HepG2 (cell line): ENCODE data around the gene NRL. TPM values are rescaled to one million over a fixed set of nuclear protein-coding genes. Genes with fewer than 3 reads are reported as not detected.

ENCODE experiments used
- ATRX ChIP-seq: sonication (generic); formaldehyde crosslinking; IDR thresholded peaks from 2 replicates; pipeline ENCODE4 v1.4.0; 2020; ENCODE audit warnings: missing genetic modification reagents, borderline replicate concordance
- BRD4 ChIP-seq: sonication (generic); formaldehyde crosslinking; IDR thresholded peaks from 2 replicates; pipeline ENCODE4 v1.4.0; 2020; ENCODE audit warnings: missing genetic modification reagents
- EP300 ChIP-seq, 3 experiments: sonication (generic) in 1 of 3; formaldehyde crosslinking in 1 of 3; IDR thresholded peaks; 2 replicates each; pipeline versions ENCODE4 v1.5.1 to v1.6.1; 2011 to 2020; ENCODE audit warnings: low read depth in 2 of 3, low read length in 2 of 3, borderline replicate concordance in 1 of 3, improper control_type of control experiment in 1 of 3, mild to moderate bottlenecking in 1 of 3, missing genetic modification reagents in 1 of 3, moderate library complexity in 1 of 3
- FOSL1 ChIP-seq: sonication (generic); formaldehyde crosslinking; IDR thresholded peaks from 2 replicates; pipeline ENCODE4 v1.9.0; 2021; ENCODE audit warnings: missing genetic modification reagents, borderline replicate concordance
- GZF1 ChIP-seq: sonication (generic); formaldehyde crosslinking; IDR thresholded peaks from 2 replicates; pipeline ENCODE4 v1.5.1; 2020; ENCODE audit warnings: mild to moderate bottlenecking, missing genetic modification reagents
- HNRNPH1 ChIP-seq: fragments of 200-400 bp; formaldehyde crosslinking; optimal IDR thresholded peaks from 2 replicates; pipeline ENCODE3; 2017; ENCODE audit warnings: mild to moderate bottlenecking, low read depth, low read length
- HOXA5 ChIP-seq: sonication (generic); formaldehyde crosslinking; IDR thresholded peaks from 2 replicates; pipeline ENCODE4 v1.4.0; 2020; ENCODE audit warnings: missing genetic modification reagents
- IRX3 ChIP-seq: sonication (generic); formaldehyde crosslinking; IDR thresholded peaks from 2 replicates; pipeline ENCODE4 v1.8.1; 2023; ENCODE audit warnings: mild to moderate bottlenecking, low read depth, missing genetic modification reagents, borderline replicate concordance
- JUN ChIP-seq: sonication (generic); formaldehyde crosslinking; IDR thresholded peaks from 2 replicates; pipeline ENCODE4 v1.4.0; 2020; ENCODE audit warnings: mild to moderate bottlenecking, missing genetic modification reagents
- JUNB ChIP-seq: sonication (generic); formaldehyde crosslinking; IDR thresholded peaks from 2 replicates; pipeline ENCODE4 v1.8.0; 2022; ENCODE audit warnings: missing genetic modification reagents, mild to moderate bottlenecking, borderline replicate concordance
- KLF13 ChIP-seq: sonication (generic); formaldehyde crosslinking; IDR thresholded peaks from 2 replicates; pipeline ENCODE4 v1.4.0; 2020; ENCODE audit warnings: mild to moderate bottlenecking, missing genetic modification reagents
- LRRFIP1 ChIP-seq: sonication (generic); formaldehyde crosslinking; conservative IDR thresholded peaks from 2 replicates; pipeline ENCODE4 v1.4.0; 2020; ENCODE audit warnings: missing genetic modification reagents
- MATR3 ChIP-seq: sonication (generic); formaldehyde crosslinking; IDR thresholded peaks from 2 replicates; pipeline ENCODE4 v1.4.0; 2020; ENCODE audit warnings: missing genetic modification reagents
- NFATC3 ChIP-seq: sonication (generic); formaldehyde crosslinking; IDR thresholded peaks from 2 replicates; pipeline ENCODE4 v1.5.1; 2020; ENCODE audit warnings: mild to moderate bottlenecking, missing genetic modification reagents
- TERF1 ChIP-seq: sonication (generic); formaldehyde crosslinking; IDR thresholded peaks from 2 replicates; pipeline ENCODE4 v1.8.0; 2022; ENCODE audit warnings: mild to moderate bottlenecking, missing genetic modification reagents, moderate library complexity
- TOPORS ChIP-seq: sonication (generic); formaldehyde crosslinking; IDR thresholded peaks from 2 replicates; pipeline ENCODE4 v1.8.0; 2023; ENCODE audit warnings: mild to moderate bottlenecking, missing genetic modification reagents
- U2AF2 ChIP-seq: fragments of 200-400 bp; formaldehyde crosslinking; IDR thresholded peaks from 2 replicates; pipeline ENCODE4 v1.6.1; 2017; ENCODE audit warnings: low read depth, mild to moderate bottlenecking, low read length
- ZMAT3 ChIP-seq: sonication (generic); formaldehyde crosslinking; conservative IDR thresholded peaks from 2 replicates; pipeline ENCODE4 v1.7.0; 2021; ENCODE audit warnings: missing genetic modification reagents
- polyA plus RNA-seq, 8 experiments: library from polyadenylated mRNA; depleted of rRNA in 3 of 8; stranded (reverse) in 7 of 8; unstranded in 1 of 8; fragments of >200 nt; fragmentation: Illumina TruSeq in 4 of 8; extraction: Trizol in 4 of 8; gene quantifications; 2 replicates each; pipeline versions ENCODE4 v1.2.1 to v1.2.3, GENCODE V29; 2011 to 2016; ENCODE audit warnings: low read depth in 4 of 8, missing spikeins in 1 of 8, mixed read lengths in 1 of 8; ENCODE audit not compliant: insufficient read depth in 1 of 8
- total RNA-seq, 5 experiments: library from RNA; depleted of rRNA; stranded (reverse); fragments of >200 nt; fragmentation: Illumina TruSeq; extraction: Trizol; gene quantifications; 2 replicates each; pipeline ENCODE4 v1.2.3, GENCODE V29; 2016; ENCODE audit warnings: low read depth in 1 of 5
- TF ChIP-seq, protein P1 (sequence below): sonication (generic); formaldehyde crosslinking; IDR thresholded peaks from 2 replicates; pipeline ENCODE4 v1.9.0; 2021; ENCODE audit warnings: missing genetic modification reagents, mild to moderate bottlenecking, borderline replicate concordance
- TF ChIP-seq, protein P2 (sequence below): sonication (generic); formaldehyde crosslinking; IDR thresholded peaks from 2 replicates; pipeline ENCODE4 v1.4.0; 2020; ENCODE audit warnings: missing genetic modification reagents, mild to moderate bottlenecking, borderline replicate concordance
- TF ChIP-seq, protein P3 (sequence below): sonication (generic); formaldehyde crosslinking; IDR thresholded peaks from 2 replicates; pipeline ENCODE4 v1.5.1; 2020; ENCODE audit warnings: missing genetic modification reagents, mild to moderate bottlenecking, borderline replicate concordance

Gene NRL
- total and polyA plus RNA-seq, 2 of the 13 experiments (the other 11 are each of a cell fraction or from before 2014, with no cell fraction given) = 2.5 to 4.7 TPM

DNA sequence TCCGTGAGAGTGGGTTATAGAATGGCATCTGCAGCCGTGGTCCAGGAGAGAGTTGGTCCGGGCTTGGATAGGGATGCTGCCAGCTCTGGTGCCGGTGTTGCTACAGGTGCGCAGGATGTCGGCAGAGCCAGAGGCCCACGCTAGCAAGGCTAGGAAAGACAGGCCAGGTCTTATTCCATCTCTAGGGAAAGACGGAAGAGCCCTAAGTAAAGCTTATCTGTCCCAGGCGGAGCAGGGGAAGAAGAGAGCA is 20.8 kb upstream of the NRL start (continued):
- TF ChIP-seq, protein P1, sequence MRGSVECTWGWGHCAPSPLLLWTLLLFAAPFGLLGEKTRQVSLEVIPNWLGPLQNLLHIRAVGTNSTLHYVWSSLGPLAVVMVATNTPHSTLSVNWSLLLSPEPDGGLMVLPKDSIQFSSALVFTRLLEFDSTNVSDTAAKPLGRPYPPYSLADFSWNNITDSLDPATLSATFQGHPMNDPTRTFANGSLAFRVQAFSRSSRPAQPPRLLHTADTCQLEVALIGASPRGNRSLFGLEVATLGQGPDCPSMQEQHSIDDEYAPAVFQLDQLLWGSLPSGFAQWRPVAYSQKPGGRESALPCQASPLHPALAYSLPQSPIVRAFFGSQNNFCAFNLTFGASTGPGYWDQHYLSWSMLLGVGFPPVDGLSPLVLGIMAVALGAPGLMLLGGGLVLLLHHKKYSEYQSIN (CRISPR knock-in tag) = no peak
- TF ChIP-seq IRX3 (CRISPR knock-in tag) (0 out of 2 replicates have a peak, but pooled peaks have one; percentile 7), JUN (peak; percentile 60; the same call in 1 of the 2 replicates), JUNB (CRISPR knock-in tag) (no peak), GZF1 (CRISPR knock-in tag) (peak; percentile 59; the same call in 1 of the 2 replicates), FOSL1 (CRISPR knock-in tag) (no peak), KLF13 (CRISPR knock-in tag) (peak; percentile 97), MATR3 (CRISPR knock-in tag) (peak; percentile 24; the same call in 1 of the 2 replicates), NFATC3 (CRISPR knock-in tag) (peak; percentile 75; the same call in 1 of the 2 replicates), U2AF2 (no peak), TERF1 (CRISPR knock-in tag) (0 out of 2 replicates have a peak, but pooled peaks have one; percentile 33), TOPORS (no peak), ZMAT3 (CRISPR knock-in tag) (peak; percentile 83; the same call in 1 of the 2 replicates), ATRX (peak; percentile 94; the same call in 1 of the 2 replicates), BRD4 (CRISPR knock-in tag) (0 out of 2 replicates have a peak, but pooled peaks have one; percentile 34), EP300 (IDR thresholded peaks at IDR 0.05; ENCODE audit: low read depth in 2 of 2, low read length in 2 of 2) (no peak), EP300 (CRISPR knock-in tag; IDR thresholded peaks at IDR 0.05; ENCODE audit: borderline replicate concordance) (peak; percentile 52; the same call in 1 of the 2 replicates), HNRNPH1 (no peak), LRRFIP1 (CRISPR knock-in tag) (0 out of 2 replicates have a peak, but pooled peaks have one; percentile 20), HOXA5 (peak; percentile 19; the same call in 1 of the 2 replicates)
- TF ChIP-seq, protein P2, sequence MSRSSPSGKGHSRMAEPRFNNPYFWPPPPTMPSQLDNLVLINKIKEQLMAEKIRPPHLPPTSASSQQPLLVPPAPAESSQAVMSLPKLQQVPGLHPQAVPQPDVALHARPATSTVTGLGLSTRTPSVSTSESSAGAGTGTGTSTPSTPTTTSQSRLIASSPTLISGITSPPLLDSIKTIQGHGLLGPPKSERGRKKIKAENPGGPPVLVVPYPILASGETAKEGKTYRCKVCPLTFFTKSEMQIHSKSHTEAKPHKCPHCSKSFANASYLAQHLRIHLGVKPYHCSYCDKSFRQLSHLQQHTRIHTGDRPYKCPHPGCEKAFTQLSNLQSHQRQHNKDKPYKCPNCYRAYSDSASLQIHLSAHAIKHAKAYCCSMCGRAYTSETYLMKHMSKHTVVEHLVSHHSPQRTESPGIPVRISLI = no peak
- TF ChIP-seq, protein P3, sequence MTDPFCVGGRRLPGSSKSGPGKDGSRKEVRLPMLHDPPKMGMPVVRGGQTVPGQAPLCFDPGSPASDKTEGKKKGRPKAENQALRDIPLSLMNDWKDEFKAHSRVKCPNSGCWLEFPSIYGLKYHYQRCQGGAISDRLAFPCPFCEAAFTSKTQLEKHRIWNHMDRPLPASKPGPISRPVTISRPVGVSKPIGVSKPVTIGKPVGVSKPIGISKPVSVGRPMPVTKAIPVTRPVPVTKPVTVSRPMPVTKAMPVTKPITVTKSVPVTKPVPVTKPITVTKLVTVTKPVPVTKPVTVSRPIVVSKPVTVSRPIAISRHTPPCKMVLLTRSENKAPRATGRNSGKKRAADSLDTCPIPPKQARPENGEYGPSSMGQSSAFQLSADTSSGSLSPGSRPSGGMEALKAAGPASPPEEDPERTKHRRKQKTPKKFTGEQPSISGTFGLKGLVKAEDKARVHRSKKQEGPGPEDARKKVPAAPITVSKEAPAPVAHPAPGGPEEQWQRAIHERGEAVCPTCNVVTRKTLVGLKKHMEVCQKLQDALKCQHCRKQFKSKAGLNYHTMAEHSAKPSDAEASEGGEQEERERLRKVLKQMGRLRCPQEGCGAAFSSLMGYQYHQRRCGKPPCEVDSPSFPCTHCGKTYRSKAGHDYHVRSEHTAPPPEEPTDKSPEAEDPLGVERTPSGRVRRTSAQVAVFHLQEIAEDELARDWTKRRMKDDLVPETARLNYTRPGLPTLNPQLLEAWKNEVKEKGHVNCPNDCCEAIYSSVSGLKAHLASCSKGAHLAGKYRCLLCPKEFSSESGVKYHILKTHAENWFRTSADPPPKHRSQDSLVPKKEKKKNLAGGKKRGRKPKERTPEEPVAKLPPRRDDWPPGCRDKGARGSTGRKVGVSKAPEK (CRISPR knock-in tag) = peak; percentile 84; the same call in 1 of the 2 replicates
